Activated T-helper 2 cell treated with anti-CD3 and anti-CD28 coated beads, Interferon-gamma antibody, Interleukin-2, Interleukin-4, amounts not matched to agents 10 μg/mL and 5 μg/mL and 100 μg/mL, durations not matched to agents 14 hours and 24 hours and 36 hours (primary cell): ENCODE results near the gene ATP1A4. TPM values are rescaled to one million over a fixed set of nuclear protein-coding genes. Genes with fewer than 3 reads are reported as not detected.

ENCODE experiments used
- DNase-seq: peaks from one replicate; pipeline ENCODE4 v3.0.0; 2021; ENCODE audit warnings: low spot score
- H3K27ac Mint-ChIP-seq: one replicate; pipeline ENCODE4 v1.8.0; 2021; ENCODE audit warnings: mixed read lengths
- H3K27me3 Mint-ChIP-seq: one replicate; pipeline ENCODE4 v1.8.0; 2021; ENCODE audit warnings: low read depth, mixed read lengths
- H3K36me3 Mint-ChIP-seq: one replicate; pipeline ENCODE4 v1.8.0; 2021; ENCODE audit warnings: low read depth, mixed read lengths
- H3K4me1 Mint-ChIP-seq: one replicate; pipeline ENCODE4 v1.8.0; 2021; ENCODE audit warnings: low read depth, mixed read lengths
- H3K4me3 Mint-ChIP-seq: one replicate; pipeline ENCODE4 v1.8.0; 2021; ENCODE audit warnings: low read depth, mild to moderate bottlenecking, moderate library complexity, mixed read lengths
- H3K9me3 Mint-ChIP-seq: one replicate; pipeline ENCODE4 v1.8.0; 2021; ENCODE audit warnings: mixed read lengths
- intact Hi-C: fragments of 100-400 bp; cut with micrococcal nuclease; formaldehyde crosslinking; loops from one replicate; pipeline ENCODE4 v1.15.1; 2023
- total RNA-seq: library from RNA; stranded (reverse); gene quantifications from 2 replicates; pipeline ENCODE4 v1.2.3, GENCODE V29; 2022

Gene ATP1A4
- total RNA-seq, 1 donor from 2014 or later = 0.55 TPM

- DNase-seq = no peak
- no peak overlapping the region for H3K4me3 Mint-ChIP-seq
- no peak overlapping the region for H3K27ac Mint-ChIP-seq
- intact Hi-C loops = no loop called here
- H3K36me3 Mint-ChIP-seq = peaks cover 60% of the 10 kb centered on the region
- no peaks in the 10 kb centered on the region for H3K27me3 Mint-ChIP-seq
- no peaks in the 10 kb centered on the region for H3K4me1 Mint-ChIP-seq
- no peaks in the 10 kb centered on the region for H3K9me3 Mint-ChIP-seq
These were observed 73.9 kb downstream of the ATP1A4 start for GRCh38 chr1:160225345-160225744.

- no peaks in the 10 kb centered on the region for H3K9me3 Mint-ChIP-seq
- intact Hi-C loops = no loop called here
These were observed 75.2 kb downstream of the ATP1A4 start for GRCh38 chr1:160226623-160227022.

GRCh38 chr1:160227034-160227433 is 75.6 kb downstream of the ATP1A4 start:
- Mint-ChIP-seq H3K36me3 (peaks cover 61% of the 10 kb centered on the region), H3K4me1 (no peaks in the 10 kb centered on the region), H3K27me3 (no peaks in the 10 kb centered on the region), H3K4me3 (no peak overlapping the region), H3K9me3 (no peaks in the 10 kb centered on the region), H3K27ac (no peak overlapping the region)
- DNase-seq = no peak
- intact Hi-C loops = no loop called here

More at GRCh38 chr1:160226623-160227022, 75.2 kb downstream of the ATP1A4 start:
- DNase-seq = no peak
- Mint-ChIP-seq H3K36me3 (peaks cover 61% of the 10 kb centered on the region), H3K4me1 (no peaks in the 10 kb centered on the region), H3K27me3 (no peaks in the 10 kb centered on the region), H3K27ac (no peak overlapping the region), H3K4me3 (no peak overlapping the region)

GRCh38 chr1:160227561-160227960 is 76.2 kb downstream of the ATP1A4 start:
- no peak overlapping the region for H3K27ac Mint-ChIP-seq
- no peak for DNase-seq
- H3K27me3 Mint-ChIP-seq = no peaks in the 10 kb centered on the region
- H3K36me3 Mint-ChIP-seq = peaks cover 56% of the 10 kb centered on the region
- no peak overlapping the region for H3K4me3 Mint-ChIP-seq
- H3K4me1 Mint-ChIP-seq = no peaks in the 10 kb centered on the region
- no peaks in the 10 kb centered on the region for H3K9me3 Mint-ChIP-seq
- intact Hi-C loops = no loop called here

DNA sequence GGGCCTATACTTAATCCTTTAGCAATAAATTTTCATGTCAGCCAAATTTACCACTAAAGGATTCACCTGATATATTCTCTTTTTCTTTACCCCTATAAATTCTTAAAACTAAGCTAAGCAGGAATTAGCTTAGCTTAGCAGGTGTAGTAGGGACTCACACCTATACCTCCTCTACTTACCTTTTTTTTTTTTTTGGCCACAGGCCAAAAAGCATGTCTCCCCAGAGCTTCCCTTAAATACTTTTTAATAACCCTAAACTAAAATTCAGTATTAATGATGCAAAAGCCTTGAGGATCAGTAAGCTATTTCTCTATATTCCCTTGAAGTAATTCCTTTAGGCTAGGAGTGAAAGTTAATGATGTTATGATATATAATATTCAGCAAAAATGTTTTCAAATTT is 77.0 kb downstream of the ATP1A4 start:
- Mint-ChIP-seq H3K4me3 (no peak overlapping the region), H3K9me3 (no peaks in the 10 kb centered on the region), H3K36me3 (peaks cover 53% of the 10 kb centered on the region), H3K27me3 (no peaks in the 10 kb centered on the region), H3K4me1 (no peaks in the 10 kb centered on the region), H3K27ac (no peak overlapping the region)
- intact Hi-C loops = no loop called here
- no peak for DNase-seq

- DNase-seq = no peak
- H3K4me3 Mint-ChIP-seq = no peak overlapping the region
- H3K27ac Mint-ChIP-seq = no peak overlapping the region
- H3K9me3 Mint-ChIP-seq = no peaks in the 10 kb centered on the region
- H3K27me3 Mint-ChIP-seq = no peaks in the 10 kb centered on the region
- H3K36me3 Mint-ChIP-seq = peaks cover 73% of the 10 kb centered on the region
- peaks cover 12% of the 10 kb centered on the region for H3K4me1 Mint-ChIP-seq
- intact Hi-C loops = no loop called here
These were observed 81.5 kb downstream of the ATP1A4 start for GRCh38 chr1:160232911-160233310.

Other genes starting within 250 kb of the ATP1A4 start
- gene TAGLN2, start 226.1 kb upstream of the ATP1A4 start, total RNA-seq = 558 and 578 TPM in 2 replicates
- not detected in 2 replicates for gene IGSF9, start 206.0 kb upstream of the ATP1A4 start, total RNA-seq
- not detected in 2 replicates for gene SLAMF9, start 197.4 kb upstream of the ATP1A4 start, total RNA-seq
- 6.7 and 7.1 TPM in 2 replicates for gene PIGM, start 119.6 kb upstream of the ATP1A4 start, total RNA-seq
- gene KCNJ10, start 81.4 kb upstream of the ATP1A4 start, total RNA-seq = 0.11 TPM in 1 of 2 replicates, not detected in the other
- gene KCNJ9, start 70.1 kb upstream of the ATP1A4 start, total RNA-seq = not detected in 2 replicates
- 34.1 and 35.0 TPM in 2 replicates for gene IGSF8, start 53.0 kb upstream of the ATP1A4 start, total RNA-seq
- gene ATP1A2, start 35.8 kb upstream of the ATP1A4 start, total RNA-seq = not detected in 2 replicates
- gene CASQ1, start 39.0 kb downstream of the ATP1A4 start, total RNA-seq = 0.30 and 0.37 TPM in 2 replicates
- gene PEA15, start 53.8 kb downstream of the ATP1A4 start, total RNA-seq = 61.0 and 61.7 TPM in 2 replicates
- gene DCAF8, start 110.9 kb downstream of the ATP1A4 start, total RNA-seq = 132 and 143 TPM in 2 replicates
- gene PEX19, start 133.5 kb downstream of the ATP1A4 start, total RNA-seq = 60.9 and 68.5 TPM in 2 replicates
- 153 and 154 TPM in 2 replicates for gene COPA, start 191.6 kb downstream of the ATP1A4 start, total RNA-seq
- gene NCSTN, start 191.8 kb downstream of the ATP1A4 start, total RNA-seq = 65.3 and 72.4 TPM in 2 replicates
- 0.30 and 0.32 TPM in 2 replicates for gene NHLH1, start 215.5 kb downstream of the ATP1A4 start, total RNA-seq
- gene VANGL2, start 249.0 kb downstream of the ATP1A4 start, total RNA-seq = not detected in 2 replicates